SK-N-SH treated with all-trans-retinoic acid at 6 μM for 48 hours (cell line): ENCODE measurements around the gene PLXND1.
"Not testable (repeated sequence)": the region's sequence is repeated elsewhere in the genome, so short reads cannot be mapped to it uniquely, and the experiment has no call there.

Experiments
- ATAC-seq: fragments of 200-7000 bp; cut with Tn5 transposase; 3 replicates; pipeline ENCODE4 v1.9.1; 2020; ENCODE audit warnings: mild to moderate bottlenecking, moderate library complexity
- ARNTL ChIP-seq: fragments of 450-650 bp; formaldehyde crosslinking; IDR thresholded peaks from 2 replicates; pipeline ENCODE4 v1.5.0; 2020; ENCODE audit warnings: low read depth, mild to moderate bottlenecking, moderate library complexity, borderline replicate concordance
- BACH2 ChIP-seq: fragments of 250-450 bp; sonication (Bioruptor Pico); IDR thresholded peaks from 2 replicates; pipeline ENCODE4 v1.9.0; 2021; ENCODE audit warnings: mild to moderate bottlenecking, borderline replicate concordance
- CREB5 ChIP-seq: fragments of 250-450 bp; sonication (Bioruptor Pico); IDR thresholded peaks from 2 replicates; pipeline ENCODE4 v1.5.1; 2020; ENCODE audit warnings: low read depth, mild to moderate bottlenecking, moderate library complexity
- ESRRG ChIP-seq: fragments of 250-450 bp; sonication (Bioruptor Pico); IDR thresholded peaks from 2 replicates; pipeline ENCODE4 v1.6.1; 2021; ENCODE audit warnings: mild to moderate bottlenecking
- GLIS3 ChIP-seq: fragments of 250-450 bp; sonication (Bioruptor Pico); IDR thresholded peaks from 2 replicates; pipeline ENCODE4 v1.5.0; 2020; ENCODE audit warnings: mild to moderate bottlenecking, moderate library complexity
- ISL1 ChIP-seq: fragments of 250-450 bp; sonication (Bioruptor Pico); IDR thresholded peaks from 2 replicates; pipeline ENCODE4 v2.1.2; 2022; ENCODE audit warnings: mild to moderate bottlenecking, moderate library complexity
- OSR1 ChIP-seq: fragments of 250-450 bp; sonication (Bioruptor Pico); IDR thresholded peaks from 2 replicates; pipeline ENCODE4 v1.8.0; 2022; ENCODE audit warnings: moderate library complexity, mild to moderate bottlenecking, inconsistent platforms
- PATZ1 ChIP-seq: fragments of 250-450 bp; sonication (Bioruptor Pico); IDR thresholded peaks from 2 replicates; pipeline ENCODE4 v1.8.0; 2020; ENCODE audit warnings: mild to moderate bottlenecking, moderate library complexity, borderline replicate concordance
- POU6F1 ChIP-seq: fragments of 250-450 bp; sonication (Bioruptor Pico); IDR thresholded peaks from 2 replicates; pipeline ENCODE4 v1.8.0; 2021; ENCODE audit warnings: low read depth, mild to moderate bottlenecking, moderate library complexity, borderline replicate concordance
- PPARA ChIP-seq: fragments of 250-450 bp; sonication (Bioruptor Pico); IDR thresholded peaks from 2 replicates; pipeline ENCODE4 v1.5.0; 2020; ENCODE audit warnings: mild to moderate bottlenecking, borderline replicate concordance
- RARB ChIP-seq: fragments of 250-450 bp; sonication (Bioruptor Pico); IDR thresholded peaks from 2 replicates; pipeline ENCODE4 v1.8.0; 2021; ENCODE audit warnings: mild to moderate bottlenecking, moderate library complexity
- SNAI2 ChIP-seq: fragments of 250-450 bp; sonication (Bioruptor Pico); IDR thresholded peaks from 2 replicates; pipeline ENCODE4 v1.5.0; 2020; ENCODE audit warnings: mild to moderate bottlenecking, moderate library complexity
- TCF4 ChIP-seq: fragments of 250-450 bp; sonication (Bioruptor Pico); IDR thresholded peaks from 2 replicates; pipeline ENCODE4 v1.8.0; 2021; ENCODE audit warnings: mild to moderate bottlenecking, moderate library complexity, borderline replicate concordance
- TOX ChIP-seq: fragments of 250-450 bp; sonication (Bioruptor Pico); IDR thresholded peaks from 2 replicates; pipeline ENCODE4 v1.8.0; 2021; ENCODE audit warnings: mild to moderate bottlenecking, moderate library complexity, borderline replicate concordance
- TSHZ2 ChIP-seq: fragments of 250-450 bp; sonication (Bioruptor Pico); IDR thresholded peaks from 2 replicates; pipeline ENCODE4 v1.5.0; 2020; ENCODE audit warnings: mild to moderate bottlenecking, moderate library complexity
- ZC3H10 ChIP-seq: fragments of 250-450 bp; sonication (Bioruptor Pico); IDR thresholded peaks from 2 replicates; pipeline ENCODE4 v1.5.1; 2021; ENCODE audit warnings: mild to moderate bottlenecking, moderate library complexity
- ZFP3 ChIP-seq: fragments of 250-450 bp; sonication (Bioruptor Pico); IDR thresholded peaks from 2 replicates; pipeline ENCODE4 v1.5.0; 2020; ENCODE audit warnings: mild to moderate bottlenecking, moderate library complexity
- ZFP30 ChIP-seq: fragments of 450-650 bp; formaldehyde crosslinking; IDR thresholded peaks from 2 replicates; pipeline ENCODE4 v1.5.0; 2022; ENCODE audit warnings: mild to moderate bottlenecking, moderate library complexity
- ZNF565 ChIP-seq: fragments of 450-650 bp; formaldehyde crosslinking; conservative IDR thresholded peaks from 2 replicates; pipeline ENCODE4 v1.5.0; 2020; ENCODE audit warnings: low read depth, mild to moderate bottlenecking, moderate library complexity
- ZNF70 ChIP-seq: fragments of 450-650 bp; formaldehyde crosslinking; IDR thresholded peaks from 2 replicates; pipeline ENCODE4 v1.5.0; 2020; ENCODE audit warnings: mild to moderate bottlenecking, moderate library complexity
- ZNF8 ChIP-seq: fragments of 450-650 bp; formaldehyde crosslinking; IDR thresholded peaks from 2 replicates; pipeline ENCODE4 v1.5.0; 2020; ENCODE audit warnings: mild to moderate bottlenecking, moderate library complexity

Gene PLXND1

GRCh38 chr3:129547241-129547640 is 59.2 kb downstream of the PLXND1 start:
- ATAC-seq = no peak
- TF ChIP-seq GLIS3 (no peak), ZNF8 (CRISPR knock-in tag) (no peak), PATZ1 (CRISPR knock-in tag) (no peak), ZNF70 (no peak), ZNF565 (CRISPR knock-in tag) (no peak), SNAI2 (CRISPR knock-in tag) (no peak), TOX (CRISPR knock-in tag) (no peak), OSR1 (CRISPR knock-in tag) (no peak), ESRRG (CRISPR knock-in tag) (no peak), ZC3H10 (CRISPR knock-in tag) (no peak), ARNTL (CRISPR knock-in tag) (no peak), TCF4 (CRISPR knock-in tag) (no peak), ZFP30 (CRISPR knock-in tag) (no peak), PPARA (no peak), CREB5 (CRISPR knock-in tag) (no peak), POU6F1 (CRISPR knock-in tag) (no peak), ISL1 (no peak), BACH2 (CRISPR knock-in tag) (no peak), TSHZ2 (CRISPR knock-in tag) (no peak)

GRCh38 chr3:129545951-129546350 is 60.5 kb downstream of the PLXND1 start:
- ATAC-seq = not testable (repeated sequence)

GRCh38 chr3:129543999-129544398 is 62.5 kb downstream of the PLXND1 start:
- no peak for ATAC-seq

GRCh38 chr3:129543156-129543790 is 63.2 kb downstream of the PLXND1 start, which contains the start of gene H1-8:
Gene H1-8, plus strand, starts transcription at chr3:129543175. Its CDS starts 44 bp downstream, at chr3:129543219.
- ATAC-seq = no peak

More at GRCh38 chr3:129543999-129544398, 62.5 kb downstream of the PLXND1 start:
- no peak for TF ChIP-seq ZNF70
- TF ChIP-seq ZNF565 (CRISPR knock-in tag) = no peak

More at GRCh38 chr3:129543156-129543790, 63.2 kb downstream of the PLXND1 start, which contains the start of gene H1-8:
- no peak for TF ChIP-seq ZNF8 (CRISPR knock-in tag)
- TF ChIP-seq ZFP3 (CRISPR knock-in tag) = no peak
- TF ChIP-seq ZC3H10 (CRISPR knock-in tag) = no peak
- no peak for TF ChIP-seq ISL1
- TF ChIP-seq ZNF70 = no peak
- TF ChIP-seq RARB = no peak
- TF ChIP-seq TCF4 (CRISPR knock-in tag) = no peak
- TF ChIP-seq TOX (CRISPR knock-in tag) = no peak
- TF ChIP-seq CREB5 (CRISPR knock-in tag) = no peak
